Activated effector memory CD4-positive, alpha-beta T cell treated with anti-CD3 and anti-CD28 coated beads, Interleukin-2, amount 50 U/mL, for 16 hours (primary cell): Measurements from ENCODE around the gene KRT36.

ENCODE experiments used
- DNase-seq: peaks from one replicate; pipeline ENCODE4 v3.0.0-alpha.2; 2020

KRT36 gene

DNA sequence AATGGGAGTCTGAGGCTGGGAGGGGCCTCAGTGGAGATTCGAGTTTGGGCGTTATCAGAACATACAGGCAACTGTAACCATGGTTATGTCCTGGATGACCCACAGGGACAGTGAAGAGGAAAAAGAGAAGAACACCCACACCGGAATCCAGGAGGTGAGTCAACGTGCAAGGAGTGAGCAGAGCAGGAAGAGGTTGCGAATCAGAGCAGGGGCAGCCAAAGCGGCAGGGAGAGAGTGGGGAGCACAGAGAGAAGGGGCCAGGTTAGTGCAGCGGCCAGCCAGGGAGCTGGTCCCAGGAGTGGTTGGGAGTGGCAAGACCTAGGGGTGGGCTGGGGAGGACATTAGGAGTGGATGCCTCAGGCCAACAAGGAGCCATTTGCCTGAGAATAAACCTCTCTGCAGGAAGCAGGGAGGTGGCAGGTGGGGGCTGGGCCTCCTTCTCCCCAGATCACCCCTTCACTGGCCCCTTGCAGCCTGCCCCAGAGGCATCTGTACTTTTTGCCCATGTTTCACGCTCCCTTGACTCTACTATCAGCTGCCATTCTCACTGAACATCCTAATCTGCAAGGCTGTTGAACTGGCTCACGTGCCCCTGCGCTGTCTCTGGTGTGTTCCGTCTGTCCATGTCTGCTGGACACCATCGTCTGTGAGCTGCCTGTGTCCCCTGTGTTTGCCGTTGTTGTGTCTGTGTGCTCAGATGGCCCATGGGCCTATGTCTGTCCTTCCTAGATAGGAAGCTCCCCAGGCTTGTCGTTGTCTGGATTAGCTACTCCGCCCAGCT is 10.6 kb upstream of the KRT36 start:
- no peak for DNase-seq

- DNase-seq: no peak
Measured at GRCh38 chr17:41499714-41500113, 10.0 kb upstream of the KRT36 start.

GRCh38 chr17:41498276-41498675 is 8.6 kb upstream of the KRT36 start:
- DNase-seq: no peak

- DNase-seq: peak; percentile 82
Measured at GRCh38 chr17:41496803-41497484, 7.2 kb upstream of the KRT36 start.

- DNase-seq: no peak
Measured at GRCh38 chr17:41494524-41494923, 4.8 kb upstream of the KRT36 start.

DNA sequence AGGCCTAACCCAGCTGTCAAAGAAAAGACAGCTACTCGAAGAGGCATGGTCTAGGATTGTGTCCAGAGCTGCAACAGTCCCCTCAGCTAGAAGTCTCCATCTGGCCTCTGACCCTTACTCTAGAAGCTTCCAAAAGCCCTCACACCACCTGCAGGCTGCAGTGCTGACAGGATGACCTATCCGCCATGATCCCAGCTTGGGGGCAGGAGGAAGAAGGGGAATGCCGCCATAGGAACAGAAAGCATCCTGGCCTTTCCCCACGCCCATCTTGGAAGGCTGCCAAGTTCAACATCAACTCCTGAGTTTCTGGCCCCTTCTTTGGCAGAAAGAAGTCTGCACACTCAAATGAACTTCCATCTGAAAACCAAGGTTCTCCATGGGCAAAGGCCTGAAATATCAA is 3.1 kb upstream of the KRT36 start:
- no peak for DNase-seq

DNA sequence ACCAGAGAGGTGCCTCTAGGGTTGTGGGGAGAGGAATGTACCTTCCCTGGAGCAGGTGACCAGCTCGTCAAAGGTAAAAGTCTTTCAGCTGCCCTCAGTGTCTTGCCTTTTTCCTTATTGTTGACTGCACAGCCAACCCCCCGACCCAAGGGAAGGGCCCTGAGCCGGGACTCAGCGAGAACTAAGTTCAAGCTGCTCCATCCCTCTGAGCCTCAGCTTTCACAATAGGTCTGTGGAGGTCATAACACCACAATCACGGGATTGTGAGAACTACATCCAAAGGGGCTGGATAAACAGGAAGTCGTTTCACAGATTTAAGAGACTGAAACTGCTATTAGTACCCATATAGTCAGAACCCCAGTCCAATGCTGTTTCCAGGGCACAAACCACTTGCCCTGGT is 2.6 kb upstream of the KRT36 start:
- no peak for DNase-seq

DNA sequence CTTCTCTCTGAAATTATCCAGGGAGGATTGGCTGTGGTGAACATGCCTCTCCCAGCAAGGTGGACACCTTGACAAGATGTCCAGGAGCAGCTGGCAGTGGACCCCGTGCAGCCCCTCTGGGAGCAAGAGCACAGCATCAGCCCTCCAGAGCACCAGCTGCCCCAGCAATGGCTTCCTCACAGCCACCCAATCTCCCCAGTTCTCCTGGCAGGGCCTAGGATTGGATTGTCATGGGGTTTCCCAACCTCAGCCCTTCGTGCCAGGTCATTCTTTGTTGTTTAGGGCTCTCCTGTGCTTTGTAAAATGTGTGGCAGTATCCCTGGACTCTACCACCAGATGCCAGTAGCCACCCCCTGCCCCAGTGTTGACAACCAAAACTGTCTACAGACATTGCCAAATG is 1.8 kb upstream of the KRT36 start:
- no peak for DNase-seq

DNA sequence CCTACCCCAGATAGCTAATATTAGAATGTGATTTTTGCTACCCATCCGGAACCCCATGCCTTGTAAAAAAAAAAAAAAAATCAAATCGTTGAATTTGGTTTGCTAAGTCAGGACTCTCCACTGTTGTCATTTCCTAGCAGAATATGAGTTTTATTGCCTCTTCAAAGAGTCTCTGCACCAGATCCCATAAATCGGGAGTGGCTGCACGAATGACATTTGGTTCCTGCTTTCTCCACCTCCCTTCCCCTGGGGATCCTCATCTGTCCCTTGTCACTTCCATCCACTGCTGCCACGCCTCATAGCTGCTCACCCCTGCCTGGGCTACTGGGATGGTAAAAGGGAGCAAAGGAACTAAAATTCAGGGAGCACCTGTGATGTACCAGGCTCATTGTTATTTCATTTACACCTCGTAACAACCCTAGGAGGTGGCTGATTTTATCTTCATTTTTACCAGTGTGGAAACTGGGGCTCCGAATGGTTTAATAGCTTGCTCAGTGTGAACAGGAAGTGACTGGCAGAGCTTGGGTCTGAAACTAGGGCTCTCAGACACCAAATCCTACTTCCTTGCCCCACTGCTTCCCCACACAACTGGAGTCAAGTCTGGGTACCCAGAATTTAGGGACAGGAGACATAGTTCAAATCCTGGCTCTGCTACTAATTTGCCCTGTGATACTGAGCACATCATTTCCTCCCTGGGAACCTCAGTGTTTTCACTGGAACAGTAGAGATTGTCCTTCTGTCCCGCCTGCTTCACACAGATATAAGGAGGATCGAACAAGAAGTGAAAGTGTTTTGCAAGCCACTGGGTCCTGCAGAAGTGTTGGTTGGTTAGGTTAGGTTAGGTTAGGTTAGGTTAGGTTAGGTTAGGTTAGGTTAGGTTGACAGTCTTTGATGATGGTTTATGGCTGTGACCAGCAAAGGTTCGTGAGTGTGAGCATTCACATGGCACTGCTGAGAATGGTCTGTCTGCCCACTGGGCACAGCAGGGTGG is 585 bp upstream of the KRT36 start:
- DNase-seq: no peak

DNA sequence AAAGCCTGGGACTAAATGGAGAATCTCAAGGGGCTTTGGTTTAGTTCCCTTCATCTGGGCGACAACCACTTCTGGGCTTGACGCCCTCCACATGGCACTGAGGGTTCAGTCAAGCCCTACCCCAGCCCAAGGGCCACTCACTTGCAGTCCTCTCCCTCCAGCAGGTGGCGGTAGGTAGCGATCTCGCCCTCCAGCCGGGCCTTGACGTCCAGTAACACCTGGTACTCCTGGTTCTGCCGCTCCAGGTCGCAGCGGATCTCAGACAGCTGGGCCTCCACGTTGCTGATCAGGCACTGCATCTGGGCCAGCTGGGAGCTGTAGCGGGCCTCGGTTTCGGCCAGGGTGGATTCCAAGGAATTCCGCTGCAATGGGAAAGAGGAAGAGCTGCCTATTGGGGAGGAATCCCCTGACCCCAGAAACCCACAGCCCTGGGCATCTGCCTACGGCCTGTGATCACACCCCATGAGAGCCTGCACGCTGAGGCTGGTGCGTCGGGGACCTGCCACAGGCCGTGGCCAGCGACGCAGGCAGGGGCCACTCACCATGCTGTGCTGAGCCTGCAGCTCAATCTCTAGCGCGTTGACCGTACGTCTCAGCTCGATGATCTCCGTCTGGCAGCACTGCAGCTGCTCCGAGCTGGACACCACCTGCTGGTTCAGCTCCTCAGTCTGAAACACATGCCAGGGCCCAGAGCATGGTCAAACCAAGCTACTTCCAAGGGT is 2.7 kb downstream of the KRT36 start:
- DNase-seq: peak; percentile 72

DNA sequence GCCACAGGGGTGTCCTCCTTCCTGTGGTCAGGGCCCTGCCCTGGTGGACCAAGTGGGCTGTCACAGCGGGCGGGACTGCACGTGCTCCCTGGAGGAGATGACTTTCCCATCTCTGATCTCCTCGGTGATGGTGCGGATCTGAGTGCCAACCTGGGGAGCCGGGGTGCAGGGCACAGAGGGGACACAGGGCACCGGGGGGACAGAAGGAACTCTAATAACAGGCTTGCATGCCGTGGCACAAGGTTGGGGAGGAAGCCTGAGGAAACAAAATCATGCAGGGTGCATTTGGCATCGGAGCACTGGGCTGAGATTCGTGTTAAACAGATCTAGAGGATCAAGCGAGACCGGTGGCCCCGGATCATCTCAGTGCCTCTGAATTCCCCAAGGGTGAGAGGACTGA is 3.4 kb downstream of the KRT36 start:
- no peak for DNase-seq

DNA sequence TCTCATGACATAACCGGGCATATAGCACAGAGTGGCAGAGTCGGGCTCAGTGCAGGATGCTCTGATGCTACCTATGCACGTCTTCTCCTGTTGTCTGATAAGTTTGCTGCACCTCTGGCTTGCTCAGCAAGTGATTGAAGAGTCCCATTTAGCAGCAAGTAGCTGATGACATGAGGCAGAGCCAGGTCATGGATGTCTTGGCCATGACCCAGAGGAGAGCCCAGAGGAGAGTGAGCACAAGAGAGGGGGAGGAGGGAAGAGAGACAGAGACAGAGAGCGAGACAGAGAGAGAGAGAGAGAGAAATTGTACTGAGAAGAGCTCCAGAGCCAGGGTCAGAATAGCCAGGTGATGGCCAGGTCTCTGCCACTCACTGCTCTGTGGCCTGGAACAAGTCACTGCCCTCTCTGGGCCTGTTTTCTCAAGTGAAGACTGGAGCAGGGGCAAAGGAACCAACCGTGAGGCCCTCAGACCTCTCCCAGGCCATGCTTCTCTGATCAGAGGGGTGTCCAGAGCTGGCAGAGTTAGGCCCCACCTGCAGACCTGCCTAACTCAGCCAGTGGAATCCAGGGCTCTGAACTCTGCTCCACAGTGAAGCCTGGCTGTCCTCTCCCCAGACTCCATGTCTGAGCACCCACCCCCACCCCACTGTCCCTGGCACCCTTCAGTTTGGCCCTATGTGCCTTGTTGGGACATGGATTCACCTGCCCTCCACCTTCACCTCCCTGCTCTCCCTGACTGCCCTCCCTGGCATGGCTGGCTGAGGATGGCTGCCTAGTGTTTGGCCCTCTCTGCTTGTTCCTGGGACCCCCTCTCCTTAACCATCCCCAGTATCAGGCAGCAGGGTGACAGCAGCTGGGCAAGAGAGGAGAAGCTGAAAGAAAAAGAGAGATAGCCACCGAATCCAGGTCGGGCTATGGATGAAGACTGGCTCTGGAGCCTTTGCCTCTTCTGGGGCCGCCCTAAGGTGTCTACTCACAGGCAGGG is 4.5 kb downstream of the KRT36 start:
- no peak for DNase-seq

DNA sequence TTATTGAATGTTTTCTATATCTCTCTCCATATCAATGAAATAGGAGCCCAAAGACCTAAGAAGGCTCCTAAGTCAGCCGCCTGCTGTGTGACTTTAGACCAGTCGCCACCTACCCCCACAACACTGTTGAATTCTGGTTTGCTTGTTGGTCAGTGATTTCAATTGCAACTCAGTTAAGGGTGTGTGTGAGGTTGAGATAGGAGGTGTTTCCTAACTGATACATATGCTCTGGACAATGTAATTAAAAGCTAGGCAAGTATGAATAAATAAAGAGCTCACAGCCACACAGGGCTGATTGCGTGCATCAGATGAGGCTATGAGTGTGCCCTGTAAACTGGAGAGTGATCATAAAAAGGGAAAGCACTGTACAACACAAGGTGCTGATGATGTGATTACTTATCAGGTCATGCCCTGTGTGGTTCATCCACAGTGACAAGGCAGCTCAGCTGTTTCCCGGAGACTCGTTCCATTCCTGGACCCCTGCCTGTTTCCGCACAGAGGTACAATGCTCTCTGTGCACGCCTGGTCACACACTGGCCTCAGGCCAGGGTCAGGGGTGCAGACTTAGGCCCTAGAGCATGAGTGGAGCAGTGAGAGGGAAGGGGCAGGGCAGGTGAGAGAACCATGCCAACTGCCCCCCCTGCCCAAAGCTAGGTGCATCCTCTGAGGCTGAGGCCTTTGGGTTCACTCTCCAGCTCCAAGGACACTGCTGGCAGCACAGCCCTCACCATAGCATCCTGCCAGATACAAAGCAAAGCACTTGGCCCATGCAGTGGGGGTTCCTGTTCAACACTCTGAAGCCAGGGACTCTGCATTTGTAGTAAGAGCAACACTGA is 5.5 kb downstream of the KRT36 start:
- DNase-seq: no peak

DNA sequence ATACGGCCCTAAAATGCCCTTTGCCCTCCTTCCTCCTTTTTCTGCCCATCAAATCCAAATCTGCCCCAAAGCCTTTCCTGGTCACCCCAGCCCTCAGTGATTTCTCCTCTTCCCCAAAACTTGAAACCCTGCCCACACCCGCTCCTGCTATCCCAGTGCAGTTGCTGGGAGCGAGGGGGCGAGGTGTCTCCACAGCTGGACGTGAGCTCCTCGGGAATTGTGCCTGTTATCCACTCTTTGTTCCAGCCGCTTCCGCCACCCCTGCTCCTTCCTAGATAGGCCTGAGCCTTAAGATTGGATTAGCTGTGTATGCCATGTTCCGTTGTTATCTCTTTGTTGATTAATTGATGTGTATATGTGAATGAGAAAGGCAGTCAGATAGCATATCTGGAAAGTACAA is 6.2 kb downstream of the KRT36 start:
- no peak for DNase-seq

DNA sequence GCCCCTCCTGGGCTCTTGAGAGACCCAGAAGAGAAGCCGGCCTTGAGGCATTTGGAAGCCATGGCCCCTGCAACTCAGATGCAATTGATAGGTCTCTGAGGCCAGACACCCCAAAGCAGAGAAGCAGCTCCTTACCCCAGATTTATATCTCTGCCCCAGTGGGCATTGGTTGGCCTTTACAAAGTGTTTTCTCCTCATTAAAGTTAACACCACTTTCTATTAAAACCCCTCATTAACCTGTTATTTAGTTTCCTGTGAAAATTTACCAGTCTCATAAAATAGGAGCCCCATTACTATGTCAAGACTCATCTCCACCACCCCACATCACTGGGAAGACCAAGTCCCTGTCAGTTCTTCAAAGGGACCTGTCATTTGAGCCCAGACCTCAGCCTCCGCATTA is 8.7 kb downstream of the KRT36 start, which contains the start of gene KRT35:
Gene KRT35 (minus strand): TSS at position 116 of the 400 bp plus-strand sequence. CDS start 54 bp downstream, at position 62.
- no peak for DNase-seq

GRCh38 chr17:41480581-41480980 is 9.1 kb downstream of the KRT36 start:
- no peak for DNase-seq

DNA sequence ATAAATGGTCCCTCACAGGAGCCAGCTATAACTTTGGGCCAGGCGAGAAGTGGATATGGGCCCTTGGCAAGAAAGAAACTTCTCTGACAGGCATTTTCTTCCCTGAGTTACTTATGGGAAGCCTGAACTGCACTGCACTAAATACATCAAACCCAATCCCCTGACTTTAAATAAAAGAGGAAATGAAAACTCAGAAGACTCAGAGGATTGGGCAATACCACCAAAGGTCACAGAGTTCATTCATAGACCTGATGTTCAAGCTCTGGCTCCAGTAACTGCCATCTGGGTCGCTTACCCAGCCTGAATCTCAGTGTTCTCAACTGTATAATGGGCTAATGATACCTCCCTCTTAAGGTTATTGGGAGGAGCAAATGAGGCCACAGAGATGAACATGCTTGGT is 9.6 kb downstream of the KRT36 start:
- DNase-seq: no peak

DNA sequence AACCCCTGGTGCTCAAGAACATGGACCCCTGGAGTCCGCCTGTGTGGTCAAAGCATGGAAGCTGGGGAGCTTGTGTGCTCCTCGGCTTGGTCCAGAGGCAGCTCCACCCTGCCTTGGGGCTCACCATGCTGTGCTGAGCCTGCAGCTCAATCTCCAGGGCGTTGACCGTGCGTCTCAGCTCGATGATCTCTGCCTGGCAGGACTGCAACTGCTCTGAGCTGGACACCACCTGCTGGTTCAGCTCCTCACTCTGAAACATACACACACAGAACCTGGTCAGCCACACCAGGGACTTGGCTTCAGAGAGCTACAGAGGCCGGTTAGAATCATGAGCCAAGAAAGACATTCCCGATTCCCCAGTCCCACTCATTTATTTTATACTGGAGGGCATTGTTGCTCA is 11.5 kb downstream of the KRT36 start:
- DNase-seq: no peak

DNA sequence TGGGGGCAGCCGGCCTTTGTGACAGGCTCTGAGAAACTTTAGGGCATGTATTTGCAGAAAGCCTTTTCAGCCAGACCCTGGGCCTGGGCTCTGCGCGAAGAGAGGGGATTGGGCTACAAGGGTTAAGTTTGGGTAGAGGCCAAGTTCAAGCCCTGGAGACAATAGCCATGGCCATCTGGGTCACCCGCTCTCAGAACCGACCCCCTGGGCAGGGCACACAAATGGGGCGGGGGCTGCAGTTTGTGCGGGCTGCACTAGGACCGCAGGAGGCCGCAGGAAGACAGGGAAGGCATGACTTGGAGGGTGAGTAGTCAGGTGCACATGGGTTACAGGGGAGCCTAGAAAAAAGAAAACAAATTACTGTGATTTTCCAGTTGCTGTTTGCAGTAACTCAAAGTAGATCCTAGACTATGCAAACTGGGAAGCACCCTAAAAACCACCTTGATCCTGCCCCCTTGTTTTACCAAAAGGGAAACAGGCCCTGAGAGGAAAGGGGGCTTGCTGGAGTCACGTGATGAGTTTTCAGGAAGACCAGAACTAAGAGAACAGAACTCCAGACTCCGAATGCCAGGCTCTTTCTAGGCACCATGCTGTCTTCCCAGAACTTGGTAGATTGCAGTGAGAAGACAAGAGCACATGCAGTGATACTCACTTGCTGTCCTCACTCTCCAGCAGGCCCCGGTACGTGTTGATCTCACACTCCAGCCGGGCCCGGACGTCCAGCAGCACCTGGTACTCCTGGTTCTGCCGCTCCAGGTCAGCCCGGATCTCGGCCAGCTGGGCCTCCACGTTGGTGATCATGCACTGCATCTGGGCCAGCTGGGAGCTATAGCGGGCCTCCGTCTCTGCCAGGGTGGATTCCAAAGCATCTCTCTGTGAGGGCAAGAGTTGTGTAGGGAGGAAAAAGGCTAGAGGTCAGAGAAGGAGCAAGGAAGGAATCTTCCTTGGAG is 12.6 kb downstream of the KRT36 start:
- DNase-seq: no peak
